ENCODE results near the gene C1R.

Gene C1R

GRCh38 chr12:7127916-7128626, 35.8 kb upstream of the C1R start:
- TF ChIP-seq BCL6B (tag by site-specific recombination; IDR thresholded peaks at IDR 0.05) (no peak), ZNF112 (tag by site-specific recombination; IDR thresholded peaks at IDR 0.05) (no peak), ZNF19 (tag by site-specific recombination; IDR thresholded peaks at IDR 0.05; ENCODE audit: low read depth) (no peak), ZNF221 (tag by site-specific recombination; IDR thresholded peaks at IDR 0.05; ENCODE audit: borderline replicate concordance) (no peak), ZNF596 (tag by site-specific recombination; IDR thresholded peaks at IDR 0.05) (no peak), ZNF558 (tag by site-specific recombination; IDR thresholded peaks at IDR 0.05) (no peak), ZNF701 (tag by site-specific recombination; IDR thresholded peaks at IDR 0.05) (no peak), ZNF561 (tag by site-specific recombination; IDR thresholded peaks at IDR 0.05; ENCODE audit: borderline replicate concordance) (no peak), KLF1 (tag by site-specific recombination; IDR thresholded peaks at IDR 0.05) (no peak), ZNF146 (tag by site-specific recombination; IDR thresholded peaks at IDR 0.05) (no peak), ZNF664 (tag by site-specific recombination; IDR thresholded peaks at IDR 0.05) (no peak), ZNF785 (tag by site-specific recombination; IDR thresholded peaks at IDR 0.05) (no peak), ZNF354C (tag by site-specific recombination; IDR thresholded peaks at IDR 0.05; ENCODE audit: borderline replicate concordance, low read depth) (no peak), TCF7L2 (IDR thresholded peaks at IDR 0.05; ENCODE audit: borderline replicate concordance, low read depth, low read length) (no peak), ZNF274 (IDR thresholded peaks at IDR 0.05; ENCODE audit: low read length) (no peak), ZNF274 (tag by site-specific recombination; IDR thresholded peaks at IDR 0.05; ENCODE audit: borderline replicate concordance) (no peak), KLF17 (tag by site-specific recombination; IDR thresholded peaks at IDR 0.05) (no peak), ZNF791 (tag by site-specific recombination; IDR thresholded peaks at IDR 0.05) (no peak), ZNF175 (tag by site-specific recombination; IDR thresholded peaks at IDR 0.05) (no peak), ZNF544 (tag by site-specific recombination; IDR thresholded peaks at IDR 0.05) (no peak)
- CTCF ChIA-PET: interaction anchor here (0.9 kb wide), 1 partner anchor 203 kb away, joined by 3 read pairs; no protein-coding TSS in a partner anchor
- POLR2A ChIA-PET: no interaction called here
- no peaks in the 10 kb centered on the region for H3K9me3 ChIP-seq (ENCODE audit: control insufficient read depth, insufficient read depth, low read depth, low read length)
- no peak overlapping the region for H3K4me3 ChIP-seq (ENCODE audit: low read depth, low read length)
- peaks cover 0 to 4% of the 10 kb centered on the region in 2 experiments; a peak in 1 of 3 replicates for H3K36me3 ChIP-seq (ENCODE audit: control insufficient read depth in 2 of 2, insufficient read depth in 1 of 2, low read length in 2 of 2)
- H3K4me1 ChIP-seq (ENCODE audit: control insufficient read depth, insufficient read depth, low read length): peaks cover 3% of the 10 kb centered on the region; the same call in 1 of the 2 replicates
- no peak overlapping the region for H3K27ac ChIP-seq (ENCODE audit: extremely low read depth, low read depth, low read length)

GRCh38 chr12:7125632-7126227, 33.5 kb upstream of the C1R start:
- POLR2A ChIA-PET: no interaction called here
- H3K4me1 ChIP-seq (ENCODE audit: control insufficient read depth, insufficient read depth, low read length): peaks cover 3% of the 10 kb centered on the region; the same call in 1 of the 2 replicates
- no peak overlapping the region for H3K27ac ChIP-seq (ENCODE audit: extremely low read depth, low read depth, low read length)
- H3K4me3 ChIP-seq (ENCODE audit: low read depth, low read length): no peak overlapping the region
- H3K36me3 ChIP-seq (ENCODE audit: control insufficient read depth in 2 of 2, insufficient read depth in 1 of 2, low read length in 2 of 2): no peaks in the 10 kb centered on the region
- H3K9me3 ChIP-seq (ENCODE audit: control insufficient read depth, insufficient read depth, low read depth, low read length): no peaks in the 10 kb centered on the region
- CTCF ChIA-PET: interaction anchor here (0.6 to 4.8 kb wide), 4 partner anchors 9 to 69 kb away, joined by 3 to 46 read pairs (median 7); partner anchors contain the start of gene C1RL
- TF ChIP-seq ZBTB21 (tag by site-specific recombination; IDR thresholded peaks at IDR 0.05): peak; percentile 8; the same call in 1 of the 2 replicates
- no peak for TF ChIP-seq MYNN (tag by site-specific recombination; IDR thresholded peaks at IDR 0.05; ENCODE audit: borderline replicate concordance)
- TF ChIP-seq ZNF324 (tag by site-specific recombination; IDR thresholded peaks at IDR 0.05): no peak
- TF ChIP-seq ZBTB17 (tag by site-specific recombination; IDR thresholded peaks at IDR 0.05): 0 out of 2 replicates have a peak, but pooled peaks have one; percentile 13
- no peak for TF ChIP-seq ZNF777 (tag by site-specific recombination; IDR thresholded peaks at IDR 0.05; ENCODE audit: borderline replicate concordance)
- TF ChIP-seq ZNF76 (tag by site-specific recombination; IDR thresholded peaks at IDR 0.05; ENCODE audit: borderline replicate concordance, low read depth): no peak
- TF ChIP-seq ZFP41 (tag by site-specific recombination; IDR thresholded peaks at IDR 0.05; ENCODE audit: borderline replicate concordance): no peak
- TF ChIP-seq ZNF629 (tag by site-specific recombination; IDR thresholded peaks at IDR 0.05): peak; percentile 50
- no peak for TF ChIP-seq GFI1B (tag by site-specific recombination; IDR thresholded peaks at IDR 0.05)
- TF ChIP-seq AEBP2 (tag by site-specific recombination; IDR thresholded peaks at IDR 0.05; ENCODE audit: borderline replicate concordance): no peak
- TF ChIP-seq ZNF561 (tag by site-specific recombination; IDR thresholded peaks at IDR 0.05; ENCODE audit: borderline replicate concordance): no peak
- TF ChIP-seq ZNF692 (tag by site-specific recombination; IDR thresholded peaks at IDR 0.05): no peak
